Activated naive CD8-positive, alpha-beta T cell (primary cell): Measurements from ENCODE around the gene SLC6A4.
"Not testable (repeated sequence)": the region's sequence is repeated elsewhere in the genome, so short reads cannot be mapped to it uniquely, and the experiment has no call there.

ENCODE experiments used
- H3K27ac Mint-ChIP-seq: one replicate; pipeline ENCODE4 v1.8.0; 2021; ENCODE audit warnings: mixed read lengths
- H3K27me3 Mint-ChIP-seq: one replicate; pipeline ENCODE4 v1.8.0; 2021; ENCODE audit warnings: mixed read lengths
- H3K36me3 Mint-ChIP-seq: one replicate; pipeline ENCODE4 v1.8.0; 2021; ENCODE audit warnings: mixed read lengths
- H3K4me1 Mint-ChIP-seq: one replicate; pipeline ENCODE4 v1.8.0; 2021; ENCODE audit warnings: low read depth, mixed read lengths
- H3K4me3 Mint-ChIP-seq: one replicate; pipeline ENCODE4 v1.8.0; 2021; ENCODE audit warnings: mild to moderate bottlenecking, mixed read lengths
- H3K9me3 Mint-ChIP-seq: one replicate; pipeline ENCODE4 v1.8.0; 2021; ENCODE audit warnings: low read depth, mixed read lengths

SLC6A4 gene

GRCh38 chr17:30155389-30155788 lies 80.1 kb downstream of the SLC6A4 start:
- no peaks in the 10 kb centered on the region for H3K9me3 Mint-ChIP-seq
- no peak overlapping the region for H3K27ac Mint-ChIP-seq
- no peak overlapping the region for H3K4me3 Mint-ChIP-seq
- H3K27me3 Mint-ChIP-seq: no peaks in the 10 kb centered on the region
- peaks cover 39% of the 10 kb centered on the region for H3K4me1 Mint-ChIP-seq
- peaks cover 31% of the 10 kb centered on the region for H3K36me3 Mint-ChIP-seq

GRCh38 chr17:30153463-30153862 lies 82.0 kb downstream of the SLC6A4 start:
- H3K27me3 Mint-ChIP-seq: no peaks in the 10 kb centered on the region
- peaks cover 15% of the 10 kb centered on the region for H3K36me3 Mint-ChIP-seq
- H3K4me1 Mint-ChIP-seq: peaks cover 32% of the 10 kb centered on the region
- H3K4me3 Mint-ChIP-seq: no peak overlapping the region
- no peak overlapping the region for H3K27ac Mint-ChIP-seq
- no peaks in the 10 kb centered on the region for H3K9me3 Mint-ChIP-seq

GRCh38 chr17:30151471-30151870 lies 84.0 kb downstream of the SLC6A4 start:
- Mint-ChIP-seq H3K4me1 (peaks cover 28% of the 10 kb centered on the region), H3K27ac (no peak overlapping the region), H3K36me3 (peaks cover 3% of the 10 kb centered on the region), H3K27me3 (no peaks in the 10 kb centered on the region), H3K9me3 (no peaks in the 10 kb centered on the region), H3K4me3 (no peak overlapping the region)

GRCh38 chr17:30148376-30148775 lies 87.1 kb downstream of the SLC6A4 start:
- H3K9me3 Mint-ChIP-seq: no peaks in the 10 kb centered on the region
- H3K4me1 Mint-ChIP-seq: peaks cover 23% of the 10 kb centered on the region
- H3K36me3 Mint-ChIP-seq: peaks cover 3% of the 10 kb centered on the region
- no peaks in the 10 kb centered on the region for H3K27me3 Mint-ChIP-seq
- H3K27ac Mint-ChIP-seq: no peak overlapping the region
- H3K4me3 Mint-ChIP-seq: no peak overlapping the region

GRCh38 chr17:30147860-30148259 lies 87.6 kb downstream of the SLC6A4 start:
- not testable (repeated sequence) for H3K36me3 Mint-ChIP-seq, H3K9me3 Mint-ChIP-seq, H3K27me3 Mint-ChIP-seq, H3K4me3 Mint-ChIP-seq
- Mint-ChIP-seq H3K27ac (peak overlapping the region; percentile 6), H3K4me1 (peaks cover 25% of the 10 kb centered on the region)
